ENCODE data around the gene RIPPLY3. TPM values are rescaled to one million over a fixed set of nuclear protein-coding genes. Genes with fewer than 3 reads are reported as not detected.

RIPPLY3 gene
- polyA plus RNA-seq, 1 donor (not counting 4 experiments of a cell fraction or from before 2014, with no cell fraction given) = 0.05 TPM

DNA sequence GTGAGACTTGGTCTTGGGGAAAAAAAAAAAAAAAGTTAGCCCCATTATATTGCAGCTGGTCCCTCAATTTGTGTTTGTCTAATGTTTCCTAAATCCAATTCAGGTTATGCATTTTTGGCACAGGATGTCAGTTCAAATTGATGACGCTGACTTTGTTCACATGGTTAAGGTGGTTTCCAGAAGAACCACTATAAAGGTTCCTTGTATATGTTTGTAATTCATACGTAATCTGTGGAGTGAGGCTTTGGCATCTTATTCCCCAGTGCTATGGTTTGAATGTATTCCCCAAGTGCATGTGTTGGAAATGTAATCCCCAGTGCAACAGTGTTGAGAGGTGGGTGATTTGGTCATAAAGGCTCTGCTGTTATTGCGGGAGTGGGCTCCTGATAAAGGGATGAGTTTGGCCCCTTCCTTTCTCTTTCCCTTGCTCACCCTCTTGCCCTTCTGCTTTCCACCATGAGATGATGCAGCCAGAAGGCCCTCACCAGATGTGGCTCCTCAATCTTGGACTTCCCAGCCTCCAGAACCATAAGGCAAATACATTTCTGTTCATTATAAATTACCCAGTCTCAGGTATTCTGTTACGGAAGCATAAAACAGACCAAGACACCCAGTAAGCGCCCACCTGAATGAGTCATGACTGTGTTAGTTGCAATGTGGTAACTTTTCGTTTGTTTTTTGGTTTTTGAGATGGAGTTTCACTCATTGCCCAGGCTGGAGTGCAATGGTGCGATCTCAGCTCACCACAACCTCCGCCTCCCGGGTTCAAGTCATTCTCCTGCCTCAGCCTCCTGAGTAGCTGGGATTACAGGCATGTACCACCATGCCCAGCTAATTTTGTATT is 20.5 kb upstream of the RIPPLY3 start:
- Histone ChIP-seq H4K20me1 (ENCODE audit: control insufficient read depth, extremely low read depth, insufficient read depth, low read length) (no peaks in the 10 kb centered on the region), H3K4me2 (ENCODE audit: control insufficient read depth, extremely low read depth, insufficient read depth, low read depth, low read length) (no peak overlapping the region), H3K9me1 (ENCODE audit: control insufficient read depth, extremely low read depth, insufficient read depth, low read length) (no peaks in the 10 kb centered on the region), H2AFZ (ENCODE audit: control insufficient read depth, low read length) (no peak overlapping the region), H3K9me3 (ENCODE audit: control insufficient read depth, low read depth, low read length) (no peaks in the 10 kb centered on the region), H3K79me2 (ENCODE audit: control insufficient read depth, insufficient read depth, low read length) (no peaks in the 10 kb centered on the region), H3K27me3 (ENCODE audit: control insufficient read depth, extremely low read depth, insufficient read depth, low read length) (no peaks in the 10 kb centered on the region), H3K36me3 (ENCODE audit: control insufficient read depth in 2 of 2, extremely low read depth in 1 of 2, insufficient read depth in 2 of 2, low read length in 2 of 2) (no peaks in the 10 kb centered on the region), H3K27ac (ENCODE audit: control insufficient read depth, insufficient read depth, low read length) (no peak overlapping the region), H3K4me1 (ENCODE audit: control insufficient read depth, extremely low read depth, insufficient read depth, low read length) (no peaks in the 10 kb centered on the region), H3K9ac (ENCODE audit: control insufficient read depth, extremely low read depth, insufficient read depth, low read length) (no peak overlapping the region), H3K4me3 (ENCODE audit: control insufficient read depth in 2 of 3, extremely low read depth in 1 of 3, insufficient read depth in 2 of 3, low read depth in 1 of 3, low read length in 3 of 3) (no peak overlapping the region)
- dilution Hi-C loops (cut with MboI; ENCODE audit: extremely low pct_ligation_motif_present, low sequenced_read_pairs) = no loop called here
- TF ChIP-seq EZH2 (IDR thresholded peaks at IDR 0.05; ENCODE audit: low read length) (no peak), CTCF (optimal IDR thresholded peaks at IDR 0.05 in 1 of 3, IDR thresholded peaks at IDR 0.05 in 1 of 3, conservative IDR thresholded peaks at IDR 0.05 in 1 of 3; ENCODE audit: extremely low read depth in 1 of 3, insufficient read depth in 2 of 3, low read length in 3 of 3) (no peak)
- DNase-seq (ENCODE audit: low read depth, low spot score) (no peak), FAIRE-seq (no peak)

DNA sequence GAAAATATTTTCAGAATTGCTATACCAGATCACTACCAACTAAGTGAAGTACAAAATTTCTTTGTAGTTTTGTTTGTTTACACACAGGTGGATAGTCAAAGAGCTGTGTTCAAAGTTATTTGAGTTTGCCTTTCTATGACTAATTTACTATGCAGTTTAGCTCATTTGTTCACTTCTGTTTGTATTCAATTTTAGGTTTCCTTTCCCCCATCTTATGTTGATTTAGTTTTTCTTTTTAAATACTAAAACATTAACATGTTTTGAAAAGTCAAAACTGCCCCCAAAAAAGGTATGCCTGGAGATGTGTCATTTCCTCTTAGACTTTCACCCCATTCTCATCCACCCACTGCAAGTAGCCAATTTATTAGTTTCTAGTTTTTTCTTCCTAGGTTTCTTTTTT is 18.7 kb upstream of the RIPPLY3 start:
- Histone ChIP-seq H3K4me3 (ENCODE audit: control insufficient read depth in 2 of 3, extremely low read depth in 1 of 3, insufficient read depth in 2 of 3, low read depth in 1 of 3, low read length in 3 of 3) (no peak overlapping the region), H3K4me2 (ENCODE audit: control insufficient read depth, extremely low read depth, insufficient read depth, low read depth, low read length) (no peak overlapping the region), H3K9me1 (ENCODE audit: control insufficient read depth, extremely low read depth, insufficient read depth, low read length) (no peaks in the 10 kb centered on the region), H3K79me2 (ENCODE audit: control insufficient read depth, insufficient read depth, low read length) (no peaks in the 10 kb centered on the region), H2AFZ (ENCODE audit: control insufficient read depth, low read length) (no peak overlapping the region), H3K4me1 (ENCODE audit: control insufficient read depth, extremely low read depth, insufficient read depth, low read length) (no peaks in the 10 kb centered on the region), H3K27me3 (ENCODE audit: control insufficient read depth, extremely low read depth, insufficient read depth, low read length) (no peaks in the 10 kb centered on the region), H3K9me3 (ENCODE audit: control insufficient read depth, low read depth, low read length) (no peaks in the 10 kb centered on the region), H3K9ac (ENCODE audit: control insufficient read depth, extremely low read depth, insufficient read depth, low read length) (no peak overlapping the region), H4K20me1 (ENCODE audit: control insufficient read depth, extremely low read depth, insufficient read depth, low read length) (no peaks in the 10 kb centered on the region), H3K36me3 (ENCODE audit: control insufficient read depth in 2 of 2, extremely low read depth in 1 of 2, insufficient read depth in 2 of 2, low read length in 2 of 2) (no peaks in the 10 kb centered on the region), H3K27ac (ENCODE audit: control insufficient read depth, insufficient read depth, low read length) (no peak overlapping the region)
- TF ChIP-seq EZH2 (IDR thresholded peaks at IDR 0.05; ENCODE audit: low read length) (no peak), CTCF (optimal IDR thresholded peaks at IDR 0.05 in 1 of 3, IDR thresholded peaks at IDR 0.05 in 1 of 3, conservative IDR thresholded peaks at IDR 0.05 in 1 of 3; ENCODE audit: extremely low read depth in 1 of 3, insufficient read depth in 2 of 3, low read length in 3 of 3) (no peak)
- dilution Hi-C loops (cut with MboI; ENCODE audit: extremely low pct_ligation_motif_present, low sequenced_read_pairs) = no loop called here
- DNase-seq (ENCODE audit: low read depth, low spot score) = no peak
- FAIRE-seq = no peak

Measured in keratinocyte (primary cell).